HL-60 (cell line): ENCODE measurements around the gene SLC35B4.

Experiments
- DNase-seq, 2 experiments: peaks; one replicate each; pipeline ENCODE4 v3.0.0-alpha.2; 2010 to 2020; ENCODE audit warnings: low read depth in 1 of 2, low spot score in 1 of 2
- H3K27ac ChIP-seq: fragments of 250-450 bp; sonication (Bioruptor Pico); replicated peaks from 2 replicates; pipeline ENCODE4 v1.5.1; 2020; ENCODE audit warnings: mild to moderate bottlenecking, moderate library complexity
- H3K27me3 ChIP-seq: fragments of 250-450 bp; sonication (Bioruptor Pico); 2 replicates; pipeline ENCODE4 v1.5.1; 2021; ENCODE audit warnings: mild to moderate bottlenecking, moderate library complexity; ENCODE audit not compliant: insufficient read depth, poor library complexity, severe bottlenecking
- H3K4me3 ChIP-seq: replicated peaks from 2 replicates; pipeline ENCODE4 v1.5.1; 2011; ENCODE audit warnings: mild to moderate bottlenecking, control low read depth, low read length; ENCODE audit not compliant: insufficient read depth
- GABPA ChIP-seq: IDR thresholded peaks from 2 replicates; pipeline ENCODE4 v1.6.1; 2012; ENCODE audit warnings: low read depth
- POLR2AphosphoS5 ChIP-seq: IDR thresholded peaks from 2 replicates; pipeline ENCODE4 v1.6.1; 2012; ENCODE audit warnings: low read depth
- SPI1 ChIP-seq: IDR thresholded peaks from 2 replicates; pipeline ENCODE4 v1.6.1; 2012; ENCODE audit warnings: low read depth, mild to moderate bottlenecking, borderline replicate concordance
- TF ChIP-seq, protein P1 (sequence below): IDR thresholded peaks from 2 replicates; pipeline ENCODE4 v1.6.1; 2012; ENCODE audit warnings: low read depth; ENCODE audit not compliant: insufficient replicate concordance
- TF ChIP-seq, protein P2 (sequence below): IDR thresholded peaks from one replicate; pipeline ENCODE4 v1.5.1; 2011; ENCODE audit warnings: low read length, control low read depth, inconsistent platforms; ENCODE audit not compliant: insufficient read depth

The SLC35B4 gene

DNA sequence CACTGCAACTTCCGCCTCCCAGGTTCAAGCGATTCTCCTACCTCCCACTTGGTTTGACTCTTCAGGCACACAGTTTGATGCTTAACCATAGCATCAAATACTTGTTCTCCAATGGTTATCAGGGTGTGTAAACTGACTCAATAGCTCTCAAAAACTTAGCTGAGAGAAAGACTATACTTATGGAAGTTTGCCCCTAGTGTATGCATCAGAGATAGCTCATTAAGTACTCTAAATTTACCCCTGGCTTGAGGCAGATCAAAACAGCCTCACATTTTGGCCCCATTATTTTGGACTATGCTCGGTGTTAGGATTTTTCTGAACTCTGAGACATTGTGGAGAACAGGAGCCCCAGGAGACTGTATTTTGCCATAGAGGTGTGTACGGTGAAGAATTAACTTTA, 40.8 kb upstream of the SLC35B4 start:
- no peak overlapping the region for H3K27ac ChIP-seq
- no peak overlapping the region for H3K4me3 ChIP-seq
- TF ChIP-seq GABPA (no peak), POLR2AphosphoS5 (no peak)
- H3K27me3 ChIP-seq: no peaks in the 10 kb centered on the region
- no peak for DNase-seq

DNA sequence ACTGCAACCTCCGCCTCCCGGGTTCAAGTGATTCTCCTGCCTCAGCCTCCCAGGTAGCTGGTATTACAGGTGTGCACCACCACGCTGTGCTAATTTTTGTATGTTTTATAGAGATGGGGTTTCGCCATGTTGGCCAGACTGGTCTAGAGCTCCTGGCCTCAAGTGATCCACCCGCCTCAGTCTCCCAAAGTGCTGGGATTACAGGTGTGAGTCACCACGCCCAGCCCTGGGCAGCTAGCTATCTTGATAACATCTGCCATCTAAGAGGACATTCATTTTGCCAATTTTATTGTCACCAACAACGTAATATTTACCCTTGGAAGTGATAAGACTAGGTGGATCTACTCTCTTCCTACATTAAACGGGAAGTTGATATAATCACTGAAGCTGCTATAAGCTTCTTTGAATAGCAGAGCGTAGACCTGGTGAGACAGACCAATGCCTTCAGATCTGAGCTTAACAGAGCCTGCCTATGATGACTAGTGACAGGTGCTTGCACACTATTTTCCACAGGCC, 39.7 kb upstream of the SLC35B4 start:
- no peak overlapping the region for H3K4me3 ChIP-seq
- H3K27ac ChIP-seq: no peak overlapping the region
- no peak for DNase-seq
- TF ChIP-seq, protein P1, sequence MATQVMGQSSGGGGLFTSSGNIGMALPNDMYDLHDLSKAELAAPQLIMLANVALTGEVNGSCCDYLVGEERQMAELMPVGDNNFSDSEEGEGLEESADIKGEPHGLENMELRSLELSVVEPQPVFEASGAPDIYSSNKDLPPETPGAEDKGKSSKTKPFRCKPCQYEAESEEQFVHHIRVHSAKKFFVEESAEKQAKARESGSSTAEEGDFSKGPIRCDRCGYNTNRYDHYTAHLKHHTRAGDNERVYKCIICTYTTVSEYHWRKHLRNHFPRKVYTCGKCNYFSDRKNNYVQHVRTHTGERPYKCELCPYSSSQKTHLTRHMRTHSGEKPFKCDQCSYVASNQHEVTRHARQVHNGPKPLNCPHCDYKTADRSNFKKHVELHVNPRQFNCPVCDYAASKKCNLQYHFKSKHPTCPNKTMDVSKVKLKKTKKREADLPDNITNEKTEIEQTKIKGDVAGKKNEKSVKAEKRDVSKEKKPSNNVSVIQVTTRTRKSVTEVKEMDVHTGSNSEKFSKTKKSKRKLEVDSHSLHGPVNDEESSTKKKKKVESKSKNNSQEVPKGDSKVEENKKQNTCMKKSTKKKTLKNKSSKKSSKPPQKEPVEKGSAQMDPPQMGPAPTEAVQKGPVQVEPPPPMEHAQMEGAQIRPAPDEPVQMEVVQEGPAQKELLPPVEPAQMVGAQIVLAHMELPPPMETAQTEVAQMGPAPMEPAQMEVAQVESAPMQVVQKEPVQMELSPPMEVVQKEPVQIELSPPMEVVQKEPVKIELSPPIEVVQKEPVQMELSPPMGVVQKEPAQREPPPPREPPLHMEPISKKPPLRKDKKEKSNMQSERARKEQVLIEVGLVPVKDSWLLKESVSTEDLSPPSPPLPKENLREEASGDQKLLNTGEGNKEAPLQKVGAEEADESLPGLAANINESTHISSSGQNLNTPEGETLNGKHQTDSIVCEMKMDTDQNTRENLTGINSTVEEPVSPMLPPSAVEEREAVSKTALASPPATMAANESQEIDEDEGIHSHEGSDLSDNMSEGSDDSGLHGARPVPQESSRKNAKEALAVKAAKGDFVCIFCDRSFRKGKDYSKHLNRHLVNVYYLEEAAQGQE: no peak
- TF ChIP-seq SPI1 (no peak), GABPA (no peak), POLR2AphosphoS5 (no peak)
- TF ChIP-seq, protein P2, sequence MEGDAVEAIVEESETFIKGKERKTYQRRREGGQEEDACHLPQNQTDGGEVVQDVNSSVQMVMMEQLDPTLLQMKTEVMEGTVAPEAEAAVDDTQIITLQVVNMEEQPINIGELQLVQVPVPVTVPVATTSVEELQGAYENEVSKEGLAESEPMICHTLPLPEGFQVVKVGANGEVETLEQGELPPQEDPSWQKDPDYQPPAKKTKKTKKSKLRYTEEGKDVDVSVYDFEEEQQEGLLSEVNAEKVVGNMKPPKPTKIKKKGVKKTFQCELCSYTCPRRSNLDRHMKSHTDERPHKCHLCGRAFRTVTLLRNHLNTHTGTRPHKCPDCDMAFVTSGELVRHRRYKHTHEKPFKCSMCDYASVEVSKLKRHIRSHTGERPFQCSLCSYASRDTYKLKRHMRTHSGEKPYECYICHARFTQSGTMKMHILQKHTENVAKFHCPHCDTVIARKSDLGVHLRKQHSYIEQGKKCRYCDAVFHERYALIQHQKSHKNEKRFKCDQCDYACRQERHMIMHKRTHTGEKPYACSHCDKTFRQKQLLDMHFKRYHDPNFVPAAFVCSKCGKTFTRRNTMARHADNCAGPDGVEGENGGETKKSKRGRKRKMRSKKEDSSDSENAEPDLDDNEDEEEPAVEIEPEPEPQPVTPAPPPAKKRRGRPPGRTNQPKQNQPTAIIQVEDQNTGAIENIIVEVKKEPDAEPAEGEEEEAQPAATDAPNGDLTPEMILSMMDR: no peak
- no peaks in the 10 kb centered on the region for H3K27me3 ChIP-seq

DNA sequence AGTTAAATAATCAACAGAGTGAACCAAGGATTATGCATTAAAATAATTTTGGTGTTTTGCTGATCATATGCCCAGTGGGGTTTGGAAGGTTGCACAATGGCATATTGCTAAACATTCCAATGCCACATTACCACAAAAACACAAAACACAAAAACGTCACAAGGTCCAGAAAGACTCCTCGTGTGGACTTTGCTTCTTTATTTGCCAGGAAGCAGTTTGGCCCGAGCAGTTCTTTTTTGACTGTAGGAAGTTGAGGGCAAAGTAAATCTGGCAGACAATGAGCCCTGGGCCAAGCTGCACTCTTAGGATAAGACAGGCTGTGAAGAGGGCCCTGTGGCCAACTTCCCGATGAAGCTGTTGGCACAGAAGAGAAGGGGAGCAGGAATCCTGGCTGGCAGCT, 39.2 kb upstream of the SLC35B4 start:
- no peaks in the 10 kb centered on the region for H3K27me3 ChIP-seq

More for the DNA sequence above, 39.2 kb upstream of the SLC35B4 start:
- TF ChIP-seq, protein P2: no peak
- TF ChIP-seq SPI1 (no peak), GABPA (no peak), POLR2AphosphoS5 (no peak)
- TF ChIP-seq, protein P1: no peak
- Histone ChIP-seq H3K27ac (no peak overlapping the region), H3K4me3 (no peak overlapping the region)
- peak in 1 of 2 experiments; percentile 23 for DNase-seq
